Activated effector memory CD4-positive, alpha-beta T cell treated with anti-CD3 and anti-CD28 coated beads, Interleukin-2, amount 50 U/mL, for 16 hours (primary cell): ENCODE data around the gene MTHFS.

Experiments used
- DNase-seq: peaks from one replicate; pipeline ENCODE4 v3.0.0-alpha.2; 2020

Gene MTHFS

DNA sequence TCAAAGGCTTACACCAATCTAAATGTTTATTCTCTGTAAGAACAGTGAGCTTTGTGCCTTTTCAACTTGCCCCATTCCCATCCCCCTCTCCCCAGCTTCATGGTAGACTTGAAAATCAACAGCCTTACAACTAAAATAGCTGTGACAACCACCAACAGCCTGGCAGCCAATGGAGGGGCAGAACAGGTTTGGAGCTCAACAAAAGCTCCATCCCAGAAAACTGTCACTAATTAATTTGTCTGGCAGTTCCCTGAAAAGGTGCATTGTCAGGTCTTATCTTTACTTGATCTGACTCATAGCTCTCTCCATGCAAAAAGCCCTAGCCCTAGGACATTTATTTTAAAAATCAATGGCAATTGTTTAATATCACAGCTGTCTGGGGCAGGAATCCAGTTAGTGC is 22.6 kb downstream of the MTHFS start:
- DNase-seq: no peak

DNA sequence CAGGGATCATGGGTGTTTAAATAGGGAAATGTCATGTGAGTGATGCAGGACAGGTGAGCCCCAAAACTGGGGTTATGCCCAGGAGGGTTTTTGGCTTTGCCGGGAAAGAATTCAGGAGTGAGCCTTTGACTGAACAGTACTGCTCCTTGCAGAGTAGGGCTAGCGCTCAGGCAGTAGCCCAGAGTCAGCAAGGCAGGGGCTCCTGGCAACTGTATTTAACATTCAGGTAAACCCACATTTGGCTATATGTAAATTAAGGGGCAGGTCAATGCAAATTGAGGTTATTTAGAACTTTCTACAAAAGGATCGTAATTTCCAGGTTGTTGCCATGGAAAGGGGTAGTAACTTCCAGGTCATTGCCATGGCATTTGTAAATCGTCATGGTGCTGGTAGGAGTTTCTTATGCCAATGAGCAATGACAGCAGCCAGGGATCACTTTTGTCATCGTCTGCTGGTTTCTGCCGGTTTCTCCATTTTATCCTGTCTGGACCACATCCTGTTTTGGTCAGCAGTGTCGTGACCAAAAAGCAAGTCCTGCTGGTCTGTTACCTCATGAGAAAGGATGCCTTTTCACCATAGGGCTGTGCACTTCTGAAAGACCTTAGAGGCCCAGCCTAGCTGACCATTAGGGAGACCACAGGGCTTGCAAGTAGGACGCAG is 24.3 kb downstream of the MTHFS start:
- no peak for DNase-seq

DNA sequence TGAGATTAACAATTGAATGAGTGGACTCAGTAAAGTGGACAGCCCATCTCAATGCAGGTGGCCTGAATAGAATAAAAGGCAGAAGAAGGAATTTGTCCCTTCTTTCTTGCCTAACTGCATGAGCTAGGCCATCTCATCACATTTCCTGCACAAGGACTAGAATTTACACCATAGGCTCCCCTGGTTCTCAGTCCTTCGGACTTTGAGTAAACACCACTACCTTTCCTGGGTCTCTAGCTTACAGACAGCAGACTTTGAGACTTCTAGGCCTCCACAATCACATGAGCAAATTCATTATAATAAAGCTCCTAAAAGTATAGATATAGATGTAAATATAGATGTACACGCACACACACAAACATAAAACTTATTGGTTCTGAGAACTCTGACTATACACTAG is 28.3 kb downstream of the MTHFS start:
- DNase-seq: no peak

DNA sequence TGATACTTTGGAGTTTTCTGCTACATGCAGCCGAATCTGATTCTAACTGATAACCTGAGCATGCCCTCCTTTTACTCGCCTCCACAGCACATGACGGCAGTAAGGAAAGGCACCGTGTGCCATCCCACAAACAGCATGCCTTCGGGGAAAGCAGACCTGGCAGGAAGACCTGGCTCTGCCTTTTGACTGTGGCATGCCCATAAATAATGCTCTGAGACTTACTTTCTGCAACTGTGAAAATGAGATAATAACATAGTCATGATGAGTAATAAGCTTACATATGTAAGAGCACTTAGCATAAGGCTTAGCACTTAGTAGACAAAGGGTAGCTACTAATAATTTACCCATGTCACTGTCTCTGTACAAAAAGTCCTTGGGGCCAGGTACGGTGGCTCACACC is 32.9 kb downstream of the MTHFS start:
- DNase-seq: no peak

DNA sequence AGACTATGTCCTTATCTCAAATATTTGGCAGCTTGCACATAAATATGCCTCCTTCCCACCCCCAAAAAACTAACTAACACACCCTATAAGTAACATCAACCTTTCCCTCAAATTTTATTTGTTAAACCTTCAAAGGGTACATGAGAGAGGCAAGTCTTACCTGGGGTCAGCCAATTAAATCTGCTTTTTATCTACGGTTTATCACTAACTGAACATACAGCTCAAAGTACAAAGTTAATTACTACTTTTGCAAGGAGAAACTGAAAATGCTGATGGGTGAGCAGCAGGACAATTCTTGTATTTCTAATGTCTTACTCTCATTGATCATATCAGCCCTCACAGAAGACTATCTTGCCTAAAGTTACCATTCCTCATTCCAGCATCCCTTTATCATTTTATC is 34.6 kb downstream of the MTHFS start:
- DNase-seq: no peak

DNA sequence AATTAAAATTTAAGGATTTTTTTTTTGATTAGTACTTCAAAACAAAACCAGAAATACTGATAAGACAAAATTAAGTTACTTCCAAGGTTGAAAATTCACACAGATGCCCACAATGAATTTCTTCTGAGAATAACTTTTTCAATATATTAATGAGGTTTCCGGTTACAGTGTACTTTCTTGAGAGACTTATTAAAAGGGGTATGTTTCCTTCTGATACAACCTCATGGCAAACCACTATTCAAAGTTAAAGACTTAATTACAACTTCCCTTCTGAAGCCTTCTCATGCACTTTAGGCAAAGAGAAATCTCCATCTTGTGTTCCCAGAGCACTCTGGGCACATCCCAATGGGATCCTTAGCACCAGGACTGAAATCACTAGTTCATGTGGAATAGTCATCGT is 36.2 kb downstream of the MTHFS start:
- DNase-seq: no peak

DNA sequence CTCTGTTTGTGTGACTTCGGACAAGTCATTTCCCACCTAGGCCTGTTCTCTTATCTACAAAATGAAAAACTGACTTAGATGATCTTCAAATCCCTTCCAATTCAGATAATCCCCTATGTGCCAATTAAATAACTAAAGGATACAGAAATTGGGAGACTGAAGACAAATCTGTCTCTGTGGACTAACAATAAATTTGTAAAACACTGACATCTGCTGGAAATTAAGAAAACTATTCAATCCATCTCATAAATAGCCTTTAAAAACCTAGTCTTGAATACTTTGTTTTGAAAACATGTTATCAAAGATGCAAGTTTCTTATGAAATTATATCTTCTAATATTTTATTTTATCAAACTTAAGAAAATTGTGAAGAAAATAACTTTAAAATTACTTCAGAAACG is 38.3 kb downstream of the MTHFS start:
- DNase-seq: no peak

DNA sequence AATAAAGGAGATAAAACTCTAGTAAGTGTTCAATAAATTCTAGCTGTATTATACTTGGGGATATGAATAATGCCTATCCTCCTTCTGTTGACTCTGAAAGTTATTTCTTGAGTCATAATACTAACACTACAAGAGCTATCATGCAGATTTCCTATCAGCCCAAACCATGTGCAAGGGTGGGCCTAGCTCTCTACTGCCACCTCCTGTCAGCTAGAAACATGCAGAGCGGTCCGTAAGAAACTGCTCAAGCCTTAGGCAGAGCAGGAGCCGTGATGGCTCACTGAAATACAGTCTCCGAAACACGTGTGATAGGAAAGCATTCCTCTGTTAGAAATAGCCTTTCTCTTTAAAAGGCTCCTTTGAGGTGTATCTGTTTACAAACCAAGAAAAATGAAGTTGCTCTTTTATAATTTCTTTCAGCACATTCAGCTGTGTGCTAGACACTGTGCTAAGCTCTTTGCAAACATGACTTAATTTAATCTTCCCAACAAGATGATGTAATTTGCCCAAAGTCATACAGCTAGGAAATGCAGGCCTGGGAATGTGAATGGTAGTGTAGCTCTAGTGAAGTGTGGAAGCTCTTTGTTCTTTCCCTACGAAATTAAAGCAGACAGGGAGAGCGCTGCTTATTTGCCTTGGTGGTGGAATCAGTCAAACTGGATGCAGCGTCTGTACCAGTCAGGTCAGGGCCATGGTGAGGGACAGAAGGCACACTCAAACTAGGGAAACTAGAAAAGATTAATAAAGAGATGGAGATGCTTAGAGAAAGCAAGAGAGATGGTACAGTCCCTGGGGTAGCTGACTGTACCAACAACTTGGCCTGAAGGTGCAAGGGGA is 43.1 kb downstream of the MTHFS start:
- DNase-seq: peak; percentile 83

DNA sequence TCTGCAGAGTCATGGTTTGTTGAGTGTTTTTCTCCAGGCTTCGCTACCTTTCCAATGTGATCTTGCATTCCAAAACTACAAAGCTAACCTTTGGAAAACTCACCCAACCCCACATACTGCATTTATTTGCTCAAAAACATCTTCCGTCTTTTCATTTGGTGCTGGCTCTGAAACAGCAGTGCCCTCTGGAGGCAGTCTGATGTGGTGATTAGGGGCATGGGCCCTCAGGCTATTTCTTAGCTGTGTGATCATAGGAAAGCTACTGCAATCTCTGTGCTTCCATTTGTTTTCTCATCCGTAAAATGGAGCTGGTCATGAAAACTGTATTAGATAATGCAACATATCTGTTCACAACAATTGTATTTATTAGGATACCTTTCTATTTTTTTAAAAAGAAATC is 47.0 kb downstream of the MTHFS start:
- DNase-seq: no peak

DNA sequence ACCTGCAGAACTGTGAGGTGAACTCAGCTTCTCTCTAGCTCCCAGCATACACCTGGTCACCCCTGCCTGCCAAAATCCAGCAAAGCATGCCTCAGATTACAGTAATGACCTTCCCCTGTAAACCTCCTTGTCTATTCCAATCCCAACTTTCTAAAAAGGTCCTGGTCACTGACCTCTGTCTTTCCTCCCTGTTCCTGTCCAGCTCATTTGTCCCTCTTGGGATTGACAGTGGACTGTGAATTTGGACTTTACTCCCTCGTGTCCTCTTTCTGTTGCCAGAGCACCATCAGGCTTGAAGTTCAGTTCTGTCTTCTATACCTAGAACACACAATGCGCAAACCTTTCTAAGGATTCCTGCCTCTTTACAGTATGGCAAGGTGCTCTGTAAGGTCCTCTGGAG is 50.3 kb downstream of the MTHFS start:
- no peak for DNase-seq

DNA sequence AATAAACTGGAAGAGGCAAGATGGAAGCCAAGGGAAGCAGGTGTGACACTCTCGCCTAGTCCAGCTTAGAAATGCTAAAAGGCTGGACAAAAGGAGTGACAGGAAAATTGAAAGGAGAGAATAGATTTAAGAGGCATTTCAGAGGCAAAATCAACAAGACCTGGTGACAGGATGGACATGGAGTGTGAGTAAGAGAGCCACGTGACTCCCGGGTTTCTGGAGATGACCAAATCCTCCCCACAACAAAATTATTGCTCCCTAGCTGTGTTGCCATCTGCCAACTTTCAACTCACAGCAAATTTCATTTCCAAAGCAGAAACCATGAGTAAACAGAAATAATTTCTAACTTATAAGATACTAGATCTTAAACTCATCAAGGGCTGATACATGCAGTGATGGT is 52.6 kb downstream of the MTHFS start:
- no peak for DNase-seq

DNA sequence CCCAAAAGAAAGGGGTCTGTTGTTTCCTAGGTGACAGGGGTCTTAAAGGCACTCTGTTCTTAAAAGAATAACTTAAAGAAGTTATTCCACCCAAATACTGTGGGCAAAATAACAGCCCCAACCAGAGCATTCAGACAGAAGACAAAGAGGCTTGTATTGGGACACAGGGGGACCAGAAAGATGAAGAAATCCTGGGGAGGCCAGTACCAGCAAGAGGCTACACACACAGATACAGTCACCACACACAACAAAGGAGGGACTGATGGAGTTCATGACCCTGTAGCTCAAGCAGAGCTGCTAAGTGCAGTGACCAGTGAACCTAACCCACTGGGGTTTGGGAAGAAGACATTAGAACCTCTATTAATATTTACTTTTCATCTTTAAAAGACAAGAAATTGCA is 59.0 kb downstream of the MTHFS start:
- DNase-seq: no peak

DNA sequence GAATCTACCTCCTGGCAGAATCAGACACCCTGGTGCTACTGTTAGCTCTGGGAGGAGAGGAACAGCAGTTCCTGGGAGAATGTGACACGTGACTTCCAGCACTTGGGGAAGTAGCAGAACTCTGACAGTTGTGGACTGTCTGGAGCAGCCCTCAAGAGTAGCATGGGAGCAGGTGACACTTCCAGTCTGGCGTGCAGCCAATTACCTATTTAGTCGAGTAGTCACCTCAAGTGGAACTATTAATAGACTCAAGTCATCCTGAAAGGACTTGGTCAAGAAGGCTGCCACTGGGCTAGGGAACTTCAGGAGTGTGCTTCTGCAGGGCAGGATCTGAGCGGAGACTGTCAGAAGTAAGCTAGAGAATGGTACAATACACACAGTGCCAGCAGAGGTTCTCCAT is 62.3 kb downstream of the MTHFS start:
- DNase-seq: no peak

DNA sequence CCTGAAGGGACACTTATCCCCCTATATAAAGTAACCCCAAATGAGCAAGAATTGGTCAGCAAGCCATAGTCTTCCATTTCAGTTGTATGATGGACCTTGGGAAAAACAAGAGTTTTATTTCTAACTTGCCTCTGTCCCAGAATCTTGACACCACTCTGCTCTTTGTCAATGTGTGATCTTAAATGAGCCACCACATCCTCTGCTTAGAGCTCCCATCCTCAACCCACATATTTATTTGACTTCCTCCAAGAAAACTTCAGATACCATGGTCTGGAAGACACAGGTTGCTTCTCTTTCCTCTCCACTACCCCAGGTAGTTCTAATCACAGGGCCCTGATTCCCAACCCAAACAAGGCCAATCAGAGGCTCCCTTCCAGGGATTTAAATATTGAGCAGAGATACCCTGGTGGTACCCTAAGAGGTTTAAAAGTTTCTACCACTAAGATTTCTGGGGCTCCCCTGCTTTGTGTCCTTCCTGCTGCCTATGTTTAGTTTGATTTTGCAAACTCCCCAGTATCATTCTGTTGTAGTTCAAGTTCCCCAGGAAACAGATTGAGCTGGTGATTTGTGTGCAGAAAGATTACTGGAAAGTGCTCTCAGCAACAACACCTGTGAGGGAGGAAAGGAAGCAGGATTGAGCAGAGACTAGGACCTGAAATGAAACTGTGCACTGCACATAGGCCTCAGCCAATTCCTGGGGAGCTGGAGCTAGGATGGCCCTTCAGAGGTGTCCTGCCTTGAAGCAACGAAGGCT is 64.3 kb downstream of the MTHFS start:
- DNase-seq: no peak

DNA sequence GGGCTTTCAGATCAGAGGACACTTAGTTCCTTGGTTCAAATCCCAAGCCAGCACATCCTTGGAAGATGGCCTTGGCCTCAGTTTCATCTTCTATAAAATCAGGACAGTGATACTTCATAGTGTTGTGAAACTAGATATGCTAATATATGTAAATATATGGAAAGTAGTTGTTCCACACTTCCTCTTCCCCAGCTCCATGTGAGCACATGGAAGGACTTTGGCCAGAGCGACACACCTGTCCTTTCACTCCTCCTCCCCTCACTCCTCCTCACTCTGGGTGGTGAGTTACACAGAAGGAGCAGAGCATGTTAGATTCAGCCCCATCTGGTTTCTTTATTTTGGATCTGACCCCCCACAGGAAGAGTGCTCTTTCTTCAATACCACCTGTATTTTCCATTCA is 65.2 kb downstream of the MTHFS start:
- DNase-seq: no peak

DNA sequence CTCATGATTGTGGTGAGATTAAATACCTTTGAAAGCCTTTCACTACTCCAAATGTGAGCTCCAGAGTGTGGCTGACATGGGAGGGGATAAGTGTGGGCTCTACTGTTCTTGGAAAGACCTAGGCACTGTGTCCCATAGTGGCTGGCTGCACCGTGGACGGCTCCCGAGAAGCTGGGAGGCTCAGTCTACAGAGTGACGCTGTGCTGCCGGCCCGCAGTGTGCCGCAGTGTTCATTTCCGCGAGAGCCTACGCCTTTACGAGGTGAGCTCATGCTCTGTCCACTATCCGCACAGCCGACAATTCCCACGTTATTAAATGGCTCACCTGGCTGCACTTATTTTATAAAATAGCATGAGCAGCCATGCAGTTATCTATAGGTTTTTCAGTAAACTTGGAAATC is 66.9 kb downstream of the MTHFS start:
- DNase-seq: no peak

DNA sequence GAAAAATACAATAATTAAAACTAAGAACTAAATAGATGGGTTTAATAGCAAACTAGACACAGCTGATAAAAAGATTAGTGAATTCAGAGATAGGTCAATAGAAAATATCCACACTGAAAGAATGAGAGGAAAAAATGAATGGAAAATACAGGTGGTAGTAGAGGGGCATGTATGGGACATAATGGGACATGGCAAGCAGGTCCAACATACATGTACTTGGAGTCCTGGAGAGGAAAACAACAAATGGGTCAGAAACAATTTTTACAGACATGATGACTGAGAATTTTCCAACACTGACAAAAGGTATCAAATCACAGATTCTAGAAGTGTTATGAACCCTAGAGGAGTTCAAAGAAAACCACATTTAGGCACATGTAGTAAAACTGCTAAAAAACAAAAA is 68.4 kb downstream of the MTHFS start:
- DNase-seq: no peak

DNA sequence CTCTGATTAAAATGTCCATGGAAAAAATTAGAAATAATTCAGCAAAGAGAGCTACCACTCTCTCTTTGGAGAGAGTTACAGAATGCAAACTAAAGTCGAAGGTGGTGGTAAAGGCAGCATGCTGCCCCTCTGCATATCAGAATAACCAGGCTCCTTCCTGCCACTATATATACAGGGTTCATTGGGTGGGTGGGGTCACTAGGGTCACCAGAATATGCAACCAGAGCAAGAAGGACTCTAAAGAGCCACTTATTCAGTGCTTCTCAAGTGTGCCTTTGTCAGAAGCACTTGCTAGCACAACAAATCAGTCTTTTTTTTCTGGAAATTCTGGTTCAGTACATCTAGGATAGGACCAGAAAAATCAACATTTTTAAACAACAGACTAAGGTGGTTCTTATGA is 70.0 kb downstream of the MTHFS start:
- DNase-seq: no peak

DNA sequence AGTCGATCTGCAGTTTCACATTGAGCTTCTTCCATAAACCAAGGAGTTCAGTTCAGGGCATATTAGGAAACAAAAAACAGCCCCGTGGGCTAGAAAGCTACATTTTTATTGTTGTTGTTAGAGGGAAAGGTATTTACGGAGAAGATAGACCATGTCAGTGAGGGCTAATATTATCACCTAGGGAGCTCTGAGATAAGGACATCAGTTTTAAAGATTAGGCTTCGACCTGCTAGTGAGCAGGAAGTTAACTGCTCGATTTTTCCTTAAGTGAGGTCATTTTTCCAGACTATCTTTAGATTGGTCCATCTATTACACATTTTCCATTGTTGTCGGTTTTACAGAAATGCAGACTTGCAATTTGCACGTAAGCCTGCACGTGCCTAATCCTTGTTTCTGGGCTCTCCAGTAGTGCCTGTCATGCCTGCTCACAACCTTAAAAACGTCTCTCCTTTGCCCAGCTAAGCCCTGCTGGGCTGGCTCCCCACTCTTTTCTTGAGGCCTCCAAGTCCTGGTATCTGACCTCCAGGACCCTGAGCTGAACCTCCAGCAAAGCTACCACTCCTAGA is 72.6 kb downstream of the MTHFS start:
- DNase-seq: no peak

DNA sequence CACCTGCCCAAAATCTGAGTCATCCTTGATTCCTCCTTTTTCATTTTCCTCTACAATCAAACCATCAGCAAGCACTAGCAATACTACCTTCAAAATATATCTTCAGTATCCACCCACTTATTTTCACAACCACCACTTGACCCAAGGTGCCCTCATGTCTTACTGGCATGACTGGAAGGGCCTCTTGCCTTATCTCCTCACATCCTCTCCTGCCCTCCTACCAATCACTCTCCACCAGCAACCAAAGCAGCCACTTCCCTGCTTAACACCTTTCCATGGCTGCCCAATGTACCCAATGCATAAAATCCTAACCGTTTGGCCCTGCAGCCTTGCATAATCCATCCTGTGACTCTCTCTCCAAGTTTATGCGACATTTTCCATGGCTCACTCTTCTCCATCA is 76.0 kb downstream of the MTHFS start:
- no peak for DNase-seq

DNA sequence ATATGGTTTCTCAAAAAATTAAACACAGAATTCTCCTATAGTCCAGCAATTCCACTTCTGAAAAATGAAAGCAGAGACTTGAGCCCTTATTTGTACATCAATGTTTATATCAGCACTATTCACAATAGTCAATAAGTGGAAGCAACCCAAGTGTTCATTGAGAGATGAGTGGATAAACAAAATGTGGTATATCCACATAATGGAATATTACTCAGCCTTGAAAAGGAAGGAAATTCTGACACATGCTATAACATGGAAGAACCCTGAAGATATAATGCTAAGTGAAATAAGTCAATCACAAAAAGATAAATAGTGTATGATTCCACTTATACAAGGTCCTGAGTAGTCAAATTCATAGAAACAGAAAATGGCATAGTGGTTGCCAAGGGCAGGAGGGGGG is 76.6 kb downstream of the MTHFS start:
- no peak for DNase-seq

DNA sequence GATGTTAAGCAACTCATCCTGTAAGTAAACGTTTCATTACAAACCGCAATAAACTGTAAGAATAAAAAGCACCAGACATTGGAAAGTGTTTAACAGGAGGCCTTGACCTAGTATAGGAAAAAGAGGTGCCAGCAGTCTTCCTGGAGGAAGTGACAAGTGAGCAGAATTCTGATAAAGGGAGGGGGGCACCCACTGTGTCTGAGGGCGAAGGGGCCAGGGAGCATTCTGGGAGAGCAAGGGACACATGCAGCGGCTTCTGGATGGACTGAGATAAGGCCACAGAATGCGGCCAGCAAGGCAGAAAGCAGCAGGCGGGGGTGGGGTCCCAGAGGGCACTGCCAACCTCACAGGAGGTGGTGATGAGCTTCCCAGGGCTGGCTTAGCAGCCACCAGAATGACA is 80.2 kb downstream of the MTHFS start:
- no peak for DNase-seq

DNA sequence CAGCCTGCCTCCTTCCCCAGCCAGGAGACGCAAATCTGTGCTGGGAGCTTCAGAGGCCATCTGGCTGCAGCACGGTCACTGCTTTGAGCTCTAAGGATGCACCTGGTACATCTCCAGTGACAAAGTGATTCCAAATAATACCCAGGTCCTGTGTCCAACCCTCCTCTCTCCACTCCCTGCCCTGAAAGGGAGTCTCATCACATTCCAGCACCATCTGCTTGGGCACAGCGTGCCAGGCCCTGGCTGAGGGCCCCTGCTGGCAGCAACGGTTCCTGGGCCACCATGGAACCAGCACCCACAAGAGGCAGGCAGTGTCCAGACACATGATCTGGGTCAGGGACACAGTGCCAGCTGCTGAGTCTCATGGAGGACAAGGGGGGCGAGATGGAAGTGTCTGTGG is 81.3 kb downstream of the MTHFS start:
- no peak for DNase-seq

DNA sequence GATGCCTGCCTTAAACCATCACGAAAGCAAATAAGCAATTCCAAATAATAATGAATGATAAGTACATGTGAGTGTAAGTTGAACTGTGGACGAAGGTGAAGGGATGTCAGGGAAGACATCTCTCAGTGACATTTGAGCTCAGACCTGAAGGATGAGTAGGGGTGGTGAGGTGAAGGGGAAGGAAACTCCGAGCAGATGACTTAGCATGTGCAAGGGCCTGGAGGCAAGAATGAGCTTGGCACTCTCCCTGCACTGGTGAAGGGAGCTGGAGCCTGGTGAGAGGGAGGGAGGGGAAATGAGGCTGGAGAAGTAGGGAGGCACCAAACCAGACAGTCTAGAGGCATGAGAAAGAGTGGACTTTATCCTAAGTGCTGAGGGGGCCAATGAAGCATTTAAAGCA is 84.3 kb downstream of the MTHFS start:
- no peak for DNase-seq
